Spinal cord (tissue), 10 donors: Measurements from ENCODE around the gene FRZB. TPM values are rescaled to one million over a fixed set of nuclear protein-coding genes. Genes with fewer than 3 reads are reported as not detected.
"Not testable (repeated sequence)": the region's sequence is repeated elsewhere in the genome, so short reads cannot be mapped to it uniquely, and the experiment has no call there.

Experiments
- DNase-seq, 6 donors: peaks; one replicate each; pipeline versions ENCODE4 v3.0.0 to v3.0.0-alpha.2; 2013 to 2015; ENCODE audit warnings: low spot score in 6 of 6, low read depth in 4 of 6
- H3K27ac ChIP-seq: one replicate; pipeline ENCODE4 v1.5.1; 2013; ENCODE audit warnings: low read depth, low read length, control low read depth
- H3K27me3 ChIP-seq: one replicate; pipeline ENCODE4 v1.6.1; 2013; ENCODE audit warnings: low read length; ENCODE audit not compliant: control insufficient read depth, insufficient read depth
- H3K36me3 ChIP-seq: one replicate; pipeline ENCODE4 v1.6.1; 2013; ENCODE audit warnings: low read length; ENCODE audit not compliant: control insufficient read depth, insufficient read depth
- H3K4me1 ChIP-seq: one replicate; pipeline ENCODE4 v1.6.1; 2013; ENCODE audit warnings: low read length; ENCODE audit not compliant: control insufficient read depth, insufficient read depth
- H3K4me3 ChIP-seq: one replicate; pipeline ENCODE4 v1.5.1; 2013; ENCODE audit warnings: low read depth, low read length, control low read depth
- H3K9me3 ChIP-seq: one replicate; pipeline ENCODE4 v1.6.1; 2013; ENCODE audit warnings: low read length; ENCODE audit not compliant: control insufficient read depth, insufficient read depth
- WGBS: methylation state at CpG from one replicate; pipeline ENCODE4 v1.1.5; 2013; ENCODE audit warnings: missing lambda C conversion rate; ENCODE audit not compliant: insufficient coverage; 5-methylcytosine and 5-hydroxymethylcytosine counted together
- polyA plus RNA-seq, 2 donors: library from polyadenylated mRNA; unstranded; fragments of 120-200 nt; gene quantifications; one replicate each; pipeline ENCODE4 v1.2.1, GENCODE V29; 2013; ENCODE audit not compliant: insufficient read length in 2 of 2
- total RNA-seq, 2 donors: library from RNA; depleted of rRNA in 1 of 2; stranded (reverse); fragments of 120-200 nt in 1 of 2; fragments of >200 nt in 1 of 2; gene quantifications; one replicate each; pipeline versions ENCODE4 v1.2.3 to v1.2.4, GENCODE V29; 2013 to 2014
- donor health status: healthy.

FRZB gene
- total and polyA plus RNA-seq, 4 donors = 21.8 to 68.5 (median 32.7) TPM

- not testable (repeated sequence) for H3K4me3 ChIP-seq, H3K36me3 ChIP-seq, H3K27me3 ChIP-seq, H3K4me1 ChIP-seq, H3K9me3 ChIP-seq, H3K27ac ChIP-seq, DNase-seq
- WGBS = 71% methylated on average over 1 of the region's 7 CpGs
Measured at GRCh38 chr2:182893035-182893434, 26.6 kb upstream of the FRZB start.

GRCh38 chr2:182891611-182892010 lies 25.2 kb upstream of the FRZB start:
- Histone ChIP-seq H3K36me3 (peaks cover 3% of the 10 kb centered on the region), H3K27me3 (no peaks in the 10 kb centered on the region), H3K27ac (no peak overlapping the region), H3K9me3 (no peaks in the 10 kb centered on the region), H3K4me1 (no peaks in the 10 kb centered on the region), H3K4me3 (no peak overlapping the region)
- no peak for DNase-seq
- no CpG with 5 or more reads among the region's 4 CpGs for WGBS

GRCh38 chr2:182890773-182891378 lies 24.4 kb upstream of the FRZB start:
- no CpG with 5 or more reads among the region's 3 CpGs for WGBS
- no peaks in the 10 kb centered on the region for H3K27me3 ChIP-seq
- peaks cover 3% of the 10 kb centered on the region for H3K36me3 ChIP-seq
- no peak for DNase-seq
- no peaks in the 10 kb centered on the region for H3K4me1 ChIP-seq
- no peak overlapping the region for H3K4me3 ChIP-seq
- H3K9me3 ChIP-seq = no peaks in the 10 kb centered on the region
- no peak overlapping the region for H3K27ac ChIP-seq

GRCh38 chr2:182890305-182890704 lies 23.9 kb upstream of the FRZB start:
- H3K27me3 ChIP-seq = no peaks in the 10 kb centered on the region
- peaks cover 3% of the 10 kb centered on the region for H3K36me3 ChIP-seq
- H3K9me3 ChIP-seq = no peaks in the 10 kb centered on the region
- WGBS = 55% methylated on average over 4 of the region's 7 CpGs
- no peak overlapping the region for H3K4me3 ChIP-seq
- no peaks in the 10 kb centered on the region for H3K4me1 ChIP-seq
- H3K27ac ChIP-seq = no peak overlapping the region
- DNase-seq = peak in 1 of 6 donors; percentile 70

GRCh38 chr2:182887753-182888415 lies 21.4 kb upstream of the FRZB start:
- no peak for DNase-seq
- no peak overlapping the region for H3K4me3 ChIP-seq
- no peaks in the 10 kb centered on the region for H3K4me1 ChIP-seq
- no peaks in the 10 kb centered on the region for H3K36me3 ChIP-seq
- H3K27ac ChIP-seq = no peak overlapping the region
- H3K27me3 ChIP-seq = no peaks in the 10 kb centered on the region
- no peaks in the 10 kb centered on the region for H3K9me3 ChIP-seq
- 78% methylated on average over 1 of the region's 4 CpGs for WGBS

GRCh38 chr2:182887093-182887492 lies 20.7 kb upstream of the FRZB start:
- no peak for DNase-seq
- no peaks in the 10 kb centered on the region for H3K9me3 ChIP-seq
- H3K4me3 ChIP-seq = no peak overlapping the region
- no peaks in the 10 kb centered on the region for H3K27me3 ChIP-seq
- no peaks in the 10 kb centered on the region for H3K4me1 ChIP-seq
- WGBS = no CpG with 5 or more reads among the region's 6 CpGs
- H3K36me3 ChIP-seq = no peaks in the 10 kb centered on the region
- H3K27ac ChIP-seq = no peak overlapping the region

- no peaks in the 10 kb centered on the region for H3K36me3 ChIP-seq
- H3K9me3 ChIP-seq = no peaks in the 10 kb centered on the region
- no peaks in the 10 kb centered on the region for H3K4me1 ChIP-seq
- H3K27ac ChIP-seq = no peak overlapping the region
- no peak overlapping the region for H3K4me3 ChIP-seq
- DNase-seq = no peak
- no CpG with 5 or more reads among the region's 1 CpG for WGBS
- H3K27me3 ChIP-seq = no peaks in the 10 kb centered on the region
Measured at GRCh38 chr2:182885771-182886170, 19.3 kb upstream of the FRZB start.

- Histone ChIP-seq H3K4me1 (no peaks in the 10 kb centered on the region), H3K36me3 (no peaks in the 10 kb centered on the region)
Measured at GRCh38 chr2:182883451-182883850, 17.0 kb upstream of the FRZB start.

GRCh38 chr2:182880100-182880499 lies 13.7 kb upstream of the FRZB start:
- not testable (repeated sequence) for H3K27me3 ChIP-seq, H3K9me3 ChIP-seq, H3K4me1 ChIP-seq, H3K36me3 ChIP-seq, DNase-seq, H3K4me3 ChIP-seq, H3K27ac ChIP-seq
- WGBS = no CpG with 5 or more reads among the region's 1 CpG

More at GRCh38 chr2:182883451-182883850, 17.0 kb upstream of the FRZB start:
- Histone ChIP-seq H3K27me3 (no peaks in the 10 kb centered on the region), H3K9me3 (no peaks in the 10 kb centered on the region), H3K4me3 (no peak overlapping the region), H3K27ac (no peak overlapping the region)
- WGBS = no CpG with 5 or more reads among the region's 2 CpGs
- DNase-seq = no peak

GRCh38 chr2:182876653-182877052 lies 10.2 kb upstream of the FRZB start:
- H3K9me3 ChIP-seq, H3K27ac ChIP-seq, H3K27me3 ChIP-seq, H3K4me1 ChIP-seq, H3K4me3 ChIP-seq, H3K36me3 ChIP-seq, DNase-seq: not testable (repeated sequence)
- no CpG with 5 or more reads among the region's 1 CpG for WGBS
